IPS-15b (cell line): ENCODE results near the gene MINDY2.
"Not testable (repeated sequence)": the region's sequence is repeated elsewhere in the genome, so short reads cannot be mapped to it uniquely, and the experiment has no call there.

ENCODE experiments used
- H3K27me3 ChIP-seq: one replicate; pipeline ENCODE4 v1.6.1; 2013; ENCODE audit warnings: low read length; ENCODE audit not compliant: control insufficient read depth, insufficient read depth
- H3K36me3 ChIP-seq: one replicate; pipeline ENCODE4 v1.6.1; 2013; ENCODE audit warnings: low read length; ENCODE audit not compliant: control insufficient read depth, insufficient read depth
- H3K4me1 ChIP-seq: one replicate; pipeline ENCODE4 v1.6.1; 2013; ENCODE audit warnings: mild to moderate bottlenecking, low read length; ENCODE audit not compliant: control insufficient read depth, insufficient read depth
- H3K4me3 ChIP-seq: one replicate; pipeline ENCODE4 v1.5.1; 2013; ENCODE audit warnings: low read depth, low read length
- H3K9ac ChIP-seq: one replicate; pipeline ENCODE4 v1.6.1; 2013; ENCODE audit warnings: low read depth, mild to moderate bottlenecking, low read length
- H3K9me3 ChIP-seq: one replicate; pipeline ENCODE4 v1.6.1; 2013; ENCODE audit warnings: mild to moderate bottlenecking, low read length; ENCODE audit not compliant: control insufficient read depth, insufficient read depth

MINDY2 gene

GRCh38 chr15:58779554-58779953 lies 8.5 kb downstream of the MINDY2 start:
- no peak overlapping the region for H3K4me3 ChIP-seq
- H3K36me3 ChIP-seq: no peaks in the 10 kb centered on the region
- H3K9me3 ChIP-seq: no peaks in the 10 kb centered on the region
- H3K9ac ChIP-seq: no peak overlapping the region
- no peaks in the 10 kb centered on the region for H3K4me1 ChIP-seq
- no peaks in the 10 kb centered on the region for H3K27me3 ChIP-seq

GRCh38 chr15:58785355-58785754 lies 14.3 kb downstream of the MINDY2 start:
- Histone ChIP-seq H3K4me1 (no peaks in the 10 kb centered on the region), H3K27me3 (no peaks in the 10 kb centered on the region), H3K9me3 (no peaks in the 10 kb centered on the region), H3K9ac (no peak overlapping the region), H3K4me3 (no peak overlapping the region), H3K36me3 (no peaks in the 10 kb centered on the region)

GRCh38 chr15:58788056-58788710 lies 17.1 kb downstream of the MINDY2 start:
- Histone ChIP-seq H3K27me3 (no peaks in the 10 kb centered on the region), H3K9me3 (no peaks in the 10 kb centered on the region), H3K9ac (no peak overlapping the region), H3K4me1 (no peaks in the 10 kb centered on the region), H3K4me3 (no peak overlapping the region), H3K36me3 (no peaks in the 10 kb centered on the region)

GRCh38 chr15:58793862-58794261 lies 22.8 kb downstream of the MINDY2 start:
- H3K9me3 ChIP-seq: no peaks in the 10 kb centered on the region
- H3K36me3 ChIP-seq: no peaks in the 10 kb centered on the region
- H3K9ac ChIP-seq: no peak overlapping the region
- no peaks in the 10 kb centered on the region for H3K27me3 ChIP-seq
- H3K4me1 ChIP-seq: no peaks in the 10 kb centered on the region
- no peak overlapping the region for H3K4me3 ChIP-seq

- no peak overlapping the region for H3K9ac ChIP-seq
- H3K4me1 ChIP-seq: no peaks in the 10 kb centered on the region
- no peaks in the 10 kb centered on the region for H3K9me3 ChIP-seq
- H3K4me3 ChIP-seq: no peak overlapping the region
- H3K27me3 ChIP-seq: no peaks in the 10 kb centered on the region
- H3K36me3 ChIP-seq: no peaks in the 10 kb centered on the region
Measured at GRCh38 chr15:58795825-58796224, 24.7 kb downstream of the MINDY2 start.

GRCh38 chr15:58797505-58797904 lies 26.4 kb downstream of the MINDY2 start:
- no peaks in the 10 kb centered on the region for H3K4me1 ChIP-seq
- no peaks in the 10 kb centered on the region for H3K9me3 ChIP-seq
- H3K27me3 ChIP-seq: no peaks in the 10 kb centered on the region
- no peak overlapping the region for H3K4me3 ChIP-seq
- no peak overlapping the region for H3K9ac ChIP-seq
- H3K36me3 ChIP-seq: no peaks in the 10 kb centered on the region

GRCh38 chr15:58805095-58805494 lies 34.0 kb downstream of the MINDY2 start:
- no peaks in the 10 kb centered on the region for H3K4me1 ChIP-seq
- no peaks in the 10 kb centered on the region for H3K9me3 ChIP-seq
- no peaks in the 10 kb centered on the region for H3K36me3 ChIP-seq
- H3K27me3 ChIP-seq: no peaks in the 10 kb centered on the region
- no peak overlapping the region for H3K4me3 ChIP-seq
- no peak overlapping the region for H3K9ac ChIP-seq

- H3K27me3 ChIP-seq, H3K9ac ChIP-seq, H3K4me3 ChIP-seq, H3K4me1 ChIP-seq, H3K36me3 ChIP-seq, H3K9me3 ChIP-seq: not testable (repeated sequence)
Measured at GRCh38 chr15:58823267-58823666, 52.2 kb downstream of the MINDY2 start.

- Histone ChIP-seq H3K9ac (no peak overlapping the region), H3K36me3 (no peaks in the 10 kb centered on the region)
Measured at GRCh38 chr15:58830556-58830955, 59.5 kb downstream of the MINDY2 start.

GRCh38 chr15:58833681-58834426 lies 62.8 kb downstream of the MINDY2 start:
- H3K9me3 ChIP-seq, H3K36me3 ChIP-seq, H3K27me3 ChIP-seq: not testable (repeated sequence)
- Histone ChIP-seq H3K4me1 (peaks cover 22% of the 10 kb centered on the region), H3K4me3 (peak overlapping the region; percentile 38), H3K9ac (peak overlapping the region; percentile 19)

More at GRCh38 chr15:58830556-58830955, 59.5 kb downstream of the MINDY2 start:
- Histone ChIP-seq H3K27me3 (no peaks in the 10 kb centered on the region), H3K4me1 (peaks cover 22% of the 10 kb centered on the region), H3K4me3 (no peak overlapping the region), H3K9me3 (no peaks in the 10 kb centered on the region)

- no peaks in the 10 kb centered on the region for H3K27me3 ChIP-seq
- H3K9ac ChIP-seq: no peak overlapping the region
- no peaks in the 10 kb centered on the region for H3K36me3 ChIP-seq
- H3K4me3 ChIP-seq: no peak overlapping the region
- peaks cover 6% of the 10 kb centered on the region for H3K4me1 ChIP-seq
- no peaks in the 10 kb centered on the region for H3K9me3 ChIP-seq
Measured at GRCh38 chr15:58839485-58839884, 68.4 kb downstream of the MINDY2 start.

GRCh38 chr15:58840048-58840447 lies 68.9 kb downstream of the MINDY2 start:
- Histone ChIP-seq H3K4me1 (no peaks in the 10 kb centered on the region), H3K36me3 (no peaks in the 10 kb centered on the region), H3K9me3 (no peaks in the 10 kb centered on the region), H3K27me3 (no peaks in the 10 kb centered on the region), H3K9ac (no peak overlapping the region), H3K4me3 (no peak overlapping the region)
